ENCODE data around the gene RAPH1.
A peak's percentile ranks its signal among the peaks of the same experiment; 100 is the strongest.
"Not testable (repeated sequence)": the region's sequence is repeated elsewhere in the genome, so short reads cannot be mapped to it uniquely, and the experiment has no call there.

Gene RAPH1

GRCh38 chr2:203559641-203560040 is 24.5 kb upstream of the RAPH1 start:
- no peak for ATAC-seq
- no peaks in the 10 kb centered on the region for H3K9me3 Mint-ChIP-seq
- H3K27ac Mint-ChIP-seq: no peak overlapping the region
- H3K27me3 Mint-ChIP-seq: peaks cover 14% of the 10 kb centered on the region
- H3K36me3 Mint-ChIP-seq: no peaks in the 10 kb centered on the region
- H3K4me3 Mint-ChIP-seq: no peak overlapping the region
- H3K4me1 Mint-ChIP-seq: no peaks in the 10 kb centered on the region

GRCh38 chr2:203553784-203554183 is 18.7 kb upstream of the RAPH1 start:
- Mint-ChIP-seq H3K36me3 (no peaks in the 10 kb centered on the region), H3K4me3 (no peak overlapping the region), H3K27ac (no peak overlapping the region), H3K9me3 (no peaks in the 10 kb centered on the region), H3K4me1 (no peaks in the 10 kb centered on the region), H3K27me3 (peaks cover 29% of the 10 kb centered on the region)
- ATAC-seq: no peak

- Mint-ChIP-seq H3K27me3 (peaks cover 46% of the 10 kb centered on the region), H3K4me1 (no peaks in the 10 kb centered on the region), H3K4me3 (no peak overlapping the region), H3K27ac (no peak overlapping the region), H3K36me3 (no peaks in the 10 kb centered on the region), H3K9me3 (no peaks in the 10 kb centered on the region)
- ATAC-seq: no peak
These were observed 16.7 kb upstream of the RAPH1 start for GRCh38 chr2:203551778-203552177.

DNA sequence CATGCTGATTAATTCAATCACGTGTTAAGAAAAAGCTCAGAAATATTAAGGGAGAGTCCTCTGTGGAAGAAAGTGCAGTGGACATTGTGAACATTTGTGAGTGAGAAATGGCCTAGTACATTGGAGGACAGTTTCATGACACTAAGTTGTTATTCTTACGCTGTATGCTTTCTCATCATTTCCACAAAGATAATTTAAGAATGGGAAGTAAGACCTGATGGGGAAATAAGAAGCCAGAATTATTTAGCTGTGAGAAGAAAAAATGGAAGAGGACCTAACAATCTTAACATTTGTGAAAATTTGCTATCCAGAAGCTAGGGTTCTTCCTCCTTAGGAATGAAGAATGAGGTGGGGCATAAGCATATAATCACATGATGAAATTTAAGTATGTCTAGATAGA is 15.2 kb upstream of the RAPH1 start:
- ATAC-seq: no peak
- Mint-ChIP-seq H3K27me3 (peaks cover 48% of the 10 kb centered on the region), H3K36me3 (no peaks in the 10 kb centered on the region), H3K4me1 (no peaks in the 10 kb centered on the region), H3K4me3 (no peak overlapping the region), H3K27ac (no peak overlapping the region), H3K9me3 (no peaks in the 10 kb centered on the region)

- no peaks in the 10 kb centered on the region for H3K4me1 Mint-ChIP-seq
- H3K27me3 Mint-ChIP-seq: peaks cover 50% of the 10 kb centered on the region
- no peaks in the 10 kb centered on the region for H3K9me3 Mint-ChIP-seq
- ATAC-seq: no peak
- H3K27ac Mint-ChIP-seq: no peak overlapping the region
- H3K4me3 Mint-ChIP-seq: no peak overlapping the region
- no peaks in the 10 kb centered on the region for H3K36me3 Mint-ChIP-seq
These were observed 14.3 kb upstream of the RAPH1 start for GRCh38 chr2:203549406-203549805.

GRCh38 chr2:203548887-203549286 is 13.8 kb upstream of the RAPH1 start:
- H3K27me3 Mint-ChIP-seq: peaks cover 50% of the 10 kb centered on the region
- no peaks in the 10 kb centered on the region for H3K36me3 Mint-ChIP-seq
- no peaks in the 10 kb centered on the region for H3K4me1 Mint-ChIP-seq
- no peak for ATAC-seq
- H3K4me3 Mint-ChIP-seq: no peak overlapping the region
- no peaks in the 10 kb centered on the region for H3K9me3 Mint-ChIP-seq
- H3K27ac Mint-ChIP-seq: no peak overlapping the region

- no peak overlapping the region for H3K27ac Mint-ChIP-seq
- no peaks in the 10 kb centered on the region for H3K36me3 Mint-ChIP-seq
- ATAC-seq: no peak
- H3K4me1 Mint-ChIP-seq: no peaks in the 10 kb centered on the region
- no peak overlapping the region for H3K4me3 Mint-ChIP-seq
- H3K27me3 Mint-ChIP-seq: peaks cover 60% of the 10 kb centered on the region
- no peaks in the 10 kb centered on the region for H3K9me3 Mint-ChIP-seq
These were observed 12.3 kb upstream of the RAPH1 start for GRCh38 chr2:203547356-203547755.

GRCh38 chr2:203544402-203544801 is 9.3 kb upstream of the RAPH1 start:
- peaks cover 56% of the 10 kb centered on the region for H3K27me3 Mint-ChIP-seq
- no peak for ATAC-seq
- H3K36me3 Mint-ChIP-seq: no peaks in the 10 kb centered on the region
- H3K9me3 Mint-ChIP-seq: no peaks in the 10 kb centered on the region
- H3K4me1 Mint-ChIP-seq: no peaks in the 10 kb centered on the region
- H3K4me3 Mint-ChIP-seq: no peak overlapping the region
- no peak overlapping the region for H3K27ac Mint-ChIP-seq

- Mint-ChIP-seq H3K4me1 (no peaks in the 10 kb centered on the region), H3K36me3 (no peaks in the 10 kb centered on the region), H3K27ac (no peak overlapping the region), H3K4me3 (no peak overlapping the region), H3K27me3 (peaks cover 54% of the 10 kb centered on the region), H3K9me3 (no peaks in the 10 kb centered on the region)
- no peak for ATAC-seq
These were observed 8.8 kb upstream of the RAPH1 start for GRCh38 chr2:203543898-203544328.

- Mint-ChIP-seq H3K27me3 (peaks cover 67% of the 10 kb centered on the region), H3K9me3 (peaks cover 16% of the 10 kb centered on the region)
- H3K36me3 Mint-ChIP-seq, ATAC-seq, H3K27ac Mint-ChIP-seq, H3K4me1 Mint-ChIP-seq, H3K4me3 Mint-ChIP-seq: not testable (repeated sequence)
These were observed 5.5 kb upstream of the RAPH1 start for GRCh38 chr2:203540598-203540997.

GRCh38 chr2:203538237-203538636 is 3.1 kb upstream of the RAPH1 start:
- not testable (repeated sequence) for H3K27ac Mint-ChIP-seq, H3K36me3 Mint-ChIP-seq, H3K4me3 Mint-ChIP-seq, ATAC-seq
- H3K27me3 Mint-ChIP-seq: peaks cover 68% of the 10 kb centered on the region
- H3K9me3 Mint-ChIP-seq: peaks cover 16% of the 10 kb centered on the region
- peaks cover 20% of the 10 kb centered on the region for H3K4me1 Mint-ChIP-seq

GRCh38 chr2:203536586-203536951 is 1.5 kb upstream of the RAPH1 start:
- peaks cover 68% of the 10 kb centered on the region for H3K27me3 Mint-ChIP-seq
- not testable (repeated sequence) for ATAC-seq, H3K4me3 Mint-ChIP-seq

DNA sequence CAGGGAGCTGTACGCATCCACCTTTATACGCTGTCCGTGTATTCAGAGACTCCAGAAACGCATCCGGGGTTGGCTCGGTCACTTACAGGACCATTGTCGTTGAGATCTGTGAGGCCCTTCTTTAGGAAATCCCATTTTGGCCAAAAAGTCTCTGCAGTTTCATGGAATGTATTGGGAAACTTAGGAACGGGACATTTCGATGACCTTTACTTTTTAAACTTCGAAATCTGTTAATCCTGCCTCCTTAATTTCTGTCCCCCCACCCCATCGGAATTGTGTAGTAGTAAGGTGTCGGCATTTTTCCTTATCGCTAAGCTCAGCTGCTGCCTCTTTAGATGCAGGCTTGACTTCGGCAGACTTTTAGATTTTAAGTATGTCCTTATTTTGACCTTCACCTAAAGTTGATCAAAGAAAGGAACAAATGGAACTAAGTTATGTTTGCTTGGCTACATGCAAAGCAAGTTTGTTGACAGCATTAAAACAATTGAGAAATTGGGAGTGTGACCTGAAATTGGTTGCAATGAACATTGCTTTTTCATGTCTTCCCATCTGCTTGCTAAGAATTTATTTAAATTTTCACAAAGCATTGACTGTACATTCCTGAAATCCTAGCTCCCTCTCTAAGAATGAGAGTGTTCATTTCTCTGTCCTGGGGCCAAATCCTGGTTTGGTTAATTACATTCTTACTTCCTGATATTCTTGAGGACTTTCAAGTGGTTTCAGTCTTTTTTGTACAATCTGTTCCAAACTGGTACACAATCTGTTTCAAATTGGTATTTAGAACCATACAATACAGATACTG is 884 bp upstream of the RAPH1 start:
- ATAC-seq: peak; percentile 29
- H3K27ac Mint-ChIP-seq: no peak overlapping the region
- H3K27me3 Mint-ChIP-seq: peaks cover 73% of the 10 kb centered on the region
- H3K36me3 Mint-ChIP-seq: no peaks in the 10 kb centered on the region
- H3K4me3 Mint-ChIP-seq: peak overlapping the region; percentile 84
- peaks cover 22% of the 10 kb centered on the region for H3K4me1 Mint-ChIP-seq
- H3K9me3 Mint-ChIP-seq: peaks cover 16% of the 10 kb centered on the region

More at GRCh38 chr2:203536586-203536951, 1.5 kb upstream of the RAPH1 start:
- H3K27ac Mint-ChIP-seq, H3K36me3 Mint-ChIP-seq: not testable (repeated sequence)
- H3K9me3 Mint-ChIP-seq: peaks cover 16% of the 10 kb centered on the region
- H3K4me1 Mint-ChIP-seq: peaks cover 22% of the 10 kb centered on the region

- peaks cover 22% of the 10 kb centered on the region for H3K4me1 Mint-ChIP-seq
- peak overlapping the region; percentile 70 for H3K4me3 Mint-ChIP-seq
- no peaks in the 10 kb centered on the region for H3K36me3 Mint-ChIP-seq
- peaks cover 16% of the 10 kb centered on the region for H3K9me3 Mint-ChIP-seq
- H3K27ac Mint-ChIP-seq: no peak overlapping the region
- peak; percentile 50 for ATAC-seq
- H3K27me3 Mint-ChIP-seq: peaks cover 87% of the 10 kb centered on the region
These were observed 452 bp downstream of the RAPH1 start for GRCh38 chr2:203534621-203535077.

GRCh38 chr2:203533676-203534591 is 1.2 kb downstream of the RAPH1 start:
- no peak overlapping the region for H3K27ac Mint-ChIP-seq
- H3K4me1 Mint-ChIP-seq: peaks cover 22% of the 10 kb centered on the region
- peaks cover 16% of the 10 kb centered on the region for H3K9me3 Mint-ChIP-seq
- H3K4me3 Mint-ChIP-seq: peak overlapping the region; percentile 70
- no peak for ATAC-seq
- H3K36me3 Mint-ChIP-seq: no peaks in the 10 kb centered on the region
- H3K27me3 Mint-ChIP-seq: peaks cover 92% of the 10 kb centered on the region
